GM18508 (cell line): ENCODE measurements around the gene TOMM70.
"Not testable (repeated sequence)": the region's sequence is repeated elsewhere in the genome, so short reads cannot be mapped to it uniquely, and the experiment has no call there.

ENCODE experiments used
- ATAC-seq: cut with Tn5 transposase; IDR thresholded peaks from one replicate; pipeline ENCODE4 v1.9.1; 2021; ENCODE audit warnings: moderate number of reproducible peaks; ENCODE audit not compliant: insufficient read depth, unreplicated experiment

The TOMM70 gene

GRCh38 chr3:100370756-100371155 lies 30.1 kb downstream of the TOMM70 start:
- no peak for ATAC-seq

- no peak for ATAC-seq
Measured at GRCh38 chr3:100368441-100368840, 32.4 kb downstream of the TOMM70 start.

- no peak for ATAC-seq
Measured at GRCh38 chr3:100366424-100366823, 34.5 kb downstream of the TOMM70 start.

GRCh38 chr3:100364421-100364820 lies 36.5 kb downstream of the TOMM70 start:
- ATAC-seq: no peak

- ATAC-seq: no peak
Measured at GRCh38 chr3:100361897-100362296, 39.0 kb downstream of the TOMM70 start.

- ATAC-seq: no peak
Measured at GRCh38 chr3:100360757-100361496, 40.0 kb downstream of the TOMM70 start.

- no peak for ATAC-seq
Measured at GRCh38 chr3:100359035-100359434, 41.9 kb downstream of the TOMM70 start.

- no peak for ATAC-seq
Measured at GRCh38 chr3:100358413-100358812, 42.5 kb downstream of the TOMM70 start.

- ATAC-seq: no peak
Measured at GRCh38 chr3:100354850-100355249, 46.0 kb downstream of the TOMM70 start.

GRCh38 chr3:100352296-100353231 lies 48.3 kb downstream of the TOMM70 start:
- ATAC-seq: no peak

- not testable (repeated sequence) for ATAC-seq
Measured at GRCh38 chr3:100351770-100352169, 49.1 kb downstream of the TOMM70 start.

- ATAC-seq: no peak
Measured at GRCh38 chr3:100348727-100349126, 52.2 kb downstream of the TOMM70 start.

- no peak for ATAC-seq
Measured at GRCh38 chr3:100340527-100340926, 60.4 kb downstream of the TOMM70 start.

- no peak for ATAC-seq
Measured at GRCh38 chr3:100339786-100340185, 61.1 kb downstream of the TOMM70 start.

GRCh38 chr3:100338911-100339310 lies 62.0 kb downstream of the TOMM70 start:
- ATAC-seq: no peak

GRCh38 chr3:100336229-100336628 lies 64.7 kb downstream of the TOMM70 start:
- not testable (repeated sequence) for ATAC-seq

- peak; percentile 65 for ATAC-seq
Measured at GRCh38 chr3:100335434-100335833, 65.5 kb downstream of the TOMM70 start.

GRCh38 chr3:100334488-100335351 lies 66.2 kb downstream of the TOMM70 start, which contains the start of gene NIT2:
Gene NIT2 (plus strand): TSS chr3:100334757. CDS start chr3:100334792, 35 bp downstream.
- peak; percentile 72 for ATAC-seq

GRCh38 chr3:100333970-100334487 lies 66.9 kb downstream of the TOMM70 start:
- ATAC-seq: peak; percentile 25

GRCh38 chr3:100333051-100333450 lies 67.8 kb downstream of the TOMM70 start:
- ATAC-seq: no peak
